Cardiac fibroblast (primary cell): ENCODE measurements around the gene HS3ST4.

Experiments used
- DNase-seq, 2 donors: peaks; one replicate each; pipeline versions ENCODE4 v3.0.0 to v3.0.0-alpha.2; 2010; ENCODE audit warnings: low read depth in 2 of 2
- H3K4me3 ChIP-seq, 2 donors: replicated peaks in 1 of 2; 1 replicate in 1 of 2; 2 replicates in 1 of 2; pipeline ENCODE4 v1.5.1; 2011; ENCODE audit warnings: low read depth in 2 of 2, low read length in 2 of 2, mild to moderate bottlenecking in 2 of 2, moderate library complexity in 1 of 2
- TF ChIP-seq, protein P1 (sequence below): IDR thresholded peaks from one replicate; pipeline ENCODE4 v1.5.1; 2011; ENCODE audit warnings: low read depth, mild to moderate bottlenecking, low read length, inconsistent platforms

HS3ST4 gene

DNA sequence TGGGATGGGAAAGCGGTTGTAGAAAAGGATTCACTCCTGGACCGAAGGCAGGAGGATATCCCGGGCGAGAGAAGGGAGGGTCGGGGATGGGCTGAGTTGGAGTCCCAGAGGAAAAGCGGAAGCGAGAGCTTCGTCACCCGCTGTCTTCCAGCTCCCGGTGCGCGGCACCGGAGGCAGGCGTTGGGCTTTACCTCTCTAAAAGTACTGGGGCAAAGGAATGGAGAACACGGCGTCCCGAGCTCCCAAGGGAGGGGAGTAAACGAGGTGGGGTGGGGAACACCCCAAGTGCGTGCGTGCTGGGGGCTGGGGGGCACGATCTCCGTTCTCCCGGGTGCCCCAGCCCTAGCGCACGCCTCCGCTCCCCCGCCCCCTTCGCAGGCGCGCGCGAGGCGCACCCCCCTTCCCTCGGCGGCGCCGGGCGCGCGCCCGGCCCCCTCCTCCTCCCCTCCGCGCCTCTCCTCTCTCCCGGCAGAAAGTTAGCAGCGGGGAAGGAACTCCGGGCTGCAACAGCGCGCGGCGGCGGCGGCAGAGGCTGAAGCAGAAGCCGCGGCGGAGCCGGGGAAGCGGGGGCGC, at the start of gene HS3ST4:
Gene HS3ST4 (plus strand): TSS at position 441 of the 573 bp plus-strand sequence.
- H3K4me3 ChIP-seq, result no peak within 1 kb of the TSS

GRCh38 chr16:25643633-25644032, 48.1 kb upstream of the HS3ST4 start:
- TF ChIP-seq, protein P1, sequence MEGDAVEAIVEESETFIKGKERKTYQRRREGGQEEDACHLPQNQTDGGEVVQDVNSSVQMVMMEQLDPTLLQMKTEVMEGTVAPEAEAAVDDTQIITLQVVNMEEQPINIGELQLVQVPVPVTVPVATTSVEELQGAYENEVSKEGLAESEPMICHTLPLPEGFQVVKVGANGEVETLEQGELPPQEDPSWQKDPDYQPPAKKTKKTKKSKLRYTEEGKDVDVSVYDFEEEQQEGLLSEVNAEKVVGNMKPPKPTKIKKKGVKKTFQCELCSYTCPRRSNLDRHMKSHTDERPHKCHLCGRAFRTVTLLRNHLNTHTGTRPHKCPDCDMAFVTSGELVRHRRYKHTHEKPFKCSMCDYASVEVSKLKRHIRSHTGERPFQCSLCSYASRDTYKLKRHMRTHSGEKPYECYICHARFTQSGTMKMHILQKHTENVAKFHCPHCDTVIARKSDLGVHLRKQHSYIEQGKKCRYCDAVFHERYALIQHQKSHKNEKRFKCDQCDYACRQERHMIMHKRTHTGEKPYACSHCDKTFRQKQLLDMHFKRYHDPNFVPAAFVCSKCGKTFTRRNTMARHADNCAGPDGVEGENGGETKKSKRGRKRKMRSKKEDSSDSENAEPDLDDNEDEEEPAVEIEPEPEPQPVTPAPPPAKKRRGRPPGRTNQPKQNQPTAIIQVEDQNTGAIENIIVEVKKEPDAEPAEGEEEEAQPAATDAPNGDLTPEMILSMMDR, result no peak
- no peak overlapping the region for H3K4me3 ChIP-seq
- DNase-seq, result no peak

More for the DNA sequence above, at the start of gene HS3ST4:
- DNase-seq, result peak in 1 of 2 donors; percentile 1
- TF ChIP-seq, protein P1, result no peak

DNA sequence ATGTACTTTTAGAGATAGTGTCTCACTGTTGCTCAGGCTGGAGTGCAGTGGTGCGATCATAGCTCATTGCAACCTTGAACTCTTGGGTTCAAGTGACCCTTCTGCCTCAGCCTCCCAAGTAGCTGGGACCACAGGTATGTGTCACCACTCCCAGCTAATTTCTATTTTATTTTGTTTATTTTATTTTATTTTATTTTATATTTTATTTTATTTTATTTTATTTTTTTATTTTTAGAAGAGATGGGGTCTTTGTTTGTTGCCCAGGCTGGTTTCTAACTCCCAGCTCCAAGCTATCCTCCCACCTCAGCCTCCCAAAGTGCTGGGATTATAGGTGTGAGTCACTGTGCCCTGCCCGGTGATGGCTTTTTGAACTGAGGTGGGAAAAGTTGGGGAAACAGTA, 35.1 kb upstream of the HS3ST4 start:
- TF ChIP-seq, protein P1, result no peak
- H3K4me3 ChIP-seq, result no peak overlapping the region
- no peak for DNase-seq

GRCh38 chr16:25676820-25677219, 14.9 kb upstream of the HS3ST4 start:
- H3K4me3 ChIP-seq, result no peak overlapping the region
- TF ChIP-seq, protein P1, result no peak
- DNase-seq, result no peak

GRCh38 chr16:25679511-25679910, 12.2 kb upstream of the HS3ST4 start:
- TF ChIP-seq, protein P1, result no peak
- DNase-seq, result no peak
- no peak overlapping the region for H3K4me3 ChIP-seq

- no peak overlapping the region for H3K4me3 ChIP-seq
- DNase-seq, result no peak
- TF ChIP-seq, protein P1, result no peak
Observed at GRCh38 chr16:25689137-25689836, 2.5 kb upstream of the HS3ST4 start.
